Measurements from ENCODE around the gene BID. TPM values are rescaled to one million over a fixed set of nuclear protein-coding genes. Genes with fewer than 3 reads are reported as not detected.
A peak's percentile ranks its signal among the peaks of the same experiment; 100 is the strongest.

Gene BID
- total and polyA plus RNA-seq, 10 of the 15 experiments (the other 5 are each of a cell fraction or from before 2014, with no cell fraction given): 7.9 to 241 (median 136) TPM

DNA sequence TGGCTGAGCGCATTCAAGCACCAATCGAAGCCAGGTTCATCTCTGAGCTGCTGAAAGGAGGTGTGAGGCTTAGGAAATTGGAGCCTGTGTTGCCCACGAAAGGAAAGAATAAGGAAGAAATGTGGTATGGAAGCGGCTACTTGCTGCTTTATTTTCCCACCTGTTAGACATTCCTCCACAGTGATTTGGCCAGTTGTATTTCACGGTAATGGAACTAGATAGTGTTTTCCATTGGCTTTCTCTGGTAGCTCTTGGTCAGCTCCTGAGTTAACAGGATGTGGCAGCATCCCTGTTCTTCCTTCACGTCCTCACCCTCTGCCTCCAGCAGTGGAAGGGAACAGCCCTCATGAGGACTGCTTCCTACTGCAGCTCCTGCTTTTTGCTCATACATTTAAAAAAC is 44.7 kb downstream of the BID start:
- DNase-seq (ENCODE audit: low read depth, low spot score) (no peak), FAIRE-seq (no peak), ATAC-seq (no peak)
- no TSS peak for BruUV-seq (replicated peaks)
- no peaks in the 10 kb centered on the region for H3K4me1 ChIP-seq (ENCODE audit: control insufficient read depth, insufficient read depth, low read length)
- no peak overlapping the region for H3K4me3 ChIP-seq
- H3K79me2 ChIP-seq (ENCODE audit: control insufficient read depth, insufficient read depth, low read length): no peaks in the 10 kb centered on the region
- ChIA-PET SMC1A (ENCODE audit: uncharacterized antibody, unreplicated experiment) (no interaction called here), RAD21 (ENCODE audit: unreplicated experiment) (no interaction called here), CTCF (interaction anchor here (2.0 kb wide), 1 partner anchor 12 kb away, joined by 6 read pairs; no protein-coding TSS in a partner anchor), POLR2A (interaction anchor here (0.5 to 1.1 kb wide), 3 partner anchors 9 to 90 kb away, joined by 3 to 6 read pairs (median 5); no protein-coding TSS in a partner anchor)
- H3K4me2 ChIP-seq (ENCODE audit: control insufficient read depth, insufficient read depth): no peak overlapping the region
- no peaks in the 10 kb centered on the region for H3K9me3 ChIP-seq (replicated peaks; ENCODE audit: control insufficient read depth, insufficient read depth, low read length)
- no peaks in the 10 kb centered on the region; the same call in none of the 2 replicates for H4K20me1 ChIP-seq (ENCODE audit: control insufficient read depth, insufficient read depth)
- intact Hi-C loops (cut with micrococcal nuclease; ENCODE audit: unreplicated experiment): loop anchor here (5.0 kb wide), 1 partner anchor 172 kb away; no protein-coding TSS in a partner anchor
- 83% methylated on average over 6 of the region's 6 CpGs for WGBS (ENCODE audit: insufficient coverage, insufficient replicate concordance, low lambda C conversion rate, missing lambda C conversion rate)
- no peak overlapping the region for H2AFZ ChIP-seq (ENCODE audit: control insufficient read depth, low read depth, low read length)
- no peaks in the 10 kb centered on the region for H3K27me3 ChIP-seq (replicated peaks in 1 of 2; ENCODE audit: control insufficient read depth in 2 of 2, insufficient read depth in 2 of 2, low read length in 1 of 2)
- in situ Hi-C loops (cut with MboI): no loop called here
- H3K36me3 ChIP-seq (ENCODE audit: control insufficient read depth in 2 of 2, insufficient read depth in 2 of 2, low read length in 1 of 2): peaks cover 10 to 21% of the 10 kb centered on the region in 2 experiments
- no peak overlapping the region for H3K27ac ChIP-seq (ENCODE audit: control insufficient read depth, insufficient read depth)
- TF ChIP-seq GATAD2B (conservative IDR thresholded peaks at IDR 0.05; ENCODE audit: low read depth) (no peak), WRNIP1 (IDR thresholded peaks at IDR 0.05; ENCODE audit: borderline replicate concordance, low read depth, low read length) (no peak), STAT3 (IDR thresholded peaks at IDR 0.05; ENCODE audit: low read depth, low read length) (no peak)
- TF ChIP-seq, protein P1, sequence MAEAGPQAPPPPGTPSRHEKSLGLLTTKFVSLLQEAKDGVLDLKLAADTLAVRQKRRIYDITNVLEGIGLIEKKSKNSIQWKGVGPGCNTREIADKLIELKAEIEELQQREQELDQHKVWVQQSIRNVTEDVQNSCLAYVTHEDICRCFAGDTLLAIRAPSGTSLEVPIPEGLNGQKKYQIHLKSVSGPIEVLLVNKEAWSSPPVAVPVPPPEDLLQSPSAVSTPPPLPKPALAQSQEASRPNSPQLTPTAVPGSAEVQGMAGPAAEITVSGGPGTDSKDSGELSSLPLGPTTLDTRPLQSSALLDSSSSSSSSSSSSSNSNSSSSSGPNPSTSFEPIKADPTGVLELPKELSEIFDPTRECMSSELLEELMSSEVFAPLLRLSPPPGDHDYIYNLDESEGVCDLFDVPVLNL (IDR thresholded peaks at IDR 0.05; ENCODE audit: low read depth, low read length): no peak
- no peak overlapping the region for H3K9ac ChIP-seq (ENCODE audit: control insufficient read depth, insufficient read depth, low read length)

DNA sequence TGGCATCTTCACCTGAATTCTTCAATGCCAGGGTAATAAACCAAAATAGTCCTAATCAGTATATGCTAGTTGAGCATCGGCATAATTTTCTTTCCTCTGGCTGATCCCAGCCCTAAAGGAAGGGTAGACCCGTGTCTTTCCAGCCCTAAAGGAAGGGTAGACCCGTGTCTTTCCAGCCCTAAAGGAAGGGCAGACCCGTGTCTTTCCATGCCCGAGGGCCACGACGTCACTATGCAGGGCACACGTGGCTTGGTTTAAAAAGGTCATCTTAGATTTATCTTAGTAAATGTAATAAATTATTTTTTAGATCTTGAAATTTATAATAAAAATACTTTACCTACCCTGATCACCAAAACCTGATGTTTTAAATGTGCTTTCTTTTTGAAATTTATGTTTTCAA is 45.5 kb downstream of the BID start:
- intact Hi-C loops (cut with micrococcal nuclease; ENCODE audit: unreplicated experiment): loop anchor here (5.0 kb wide), 1 partner anchor 171 kb away; no protein-coding TSS in a partner anchor
- FAIRE-seq (no peak), ATAC-seq (no peak), DNase-seq (ENCODE audit: low read depth, low spot score) (no peak)
- no peaks in the 10 kb centered on the region for H3K4me1 ChIP-seq (ENCODE audit: control insufficient read depth, insufficient read depth, low read length)
- no peak overlapping the region for H3K4me3 ChIP-seq
- no peak overlapping the region for H3K27ac ChIP-seq (ENCODE audit: control insufficient read depth, insufficient read depth)
- POLR2A ChIA-PET: no interaction called here
- no peak overlapping the region for H3K9ac ChIP-seq (ENCODE audit: control insufficient read depth, insufficient read depth, low read length)
- H3K4me2 ChIP-seq (ENCODE audit: control insufficient read depth, insufficient read depth): no peak overlapping the region
- no peaks in the 10 kb centered on the region for H3K79me2 ChIP-seq (ENCODE audit: control insufficient read depth, insufficient read depth, low read length)
- BruUV-seq (replicated peaks): TSS peak; percentile 45
- no peaks in the 10 kb centered on the region; the same call in none of the 2 replicates for H4K20me1 ChIP-seq (ENCODE audit: control insufficient read depth, insufficient read depth)
- CTCF ChIA-PET: interaction anchor here (2.0 kb wide), 1 partner anchor 13 kb away, joined by 6 read pairs; no protein-coding TSS in a partner anchor
- SMC1A ChIA-PET (ENCODE audit: uncharacterized antibody, unreplicated experiment): no interaction called here
- in situ Hi-C loops (cut with MboI): no loop called here
- peaks cover 8 to 17% of the 10 kb centered on the region in 2 experiments for H3K36me3 ChIP-seq (ENCODE audit: control insufficient read depth in 2 of 2, insufficient read depth in 2 of 2, low read length in 1 of 2)
- WGBS (ENCODE audit: insufficient coverage, insufficient replicate concordance, low lambda C conversion rate, missing lambda C conversion rate): 78% methylated on average over 8 of the region's 8 CpGs
- RAD21 ChIA-PET (ENCODE audit: unreplicated experiment): no interaction called here
- H3K9me3 ChIP-seq (replicated peaks; ENCODE audit: control insufficient read depth, insufficient read depth, low read length): no peaks in the 10 kb centered on the region
- no peaks in the 10 kb centered on the region for H3K27me3 ChIP-seq (replicated peaks in 1 of 2; ENCODE audit: control insufficient read depth in 2 of 2, insufficient read depth in 2 of 2, low read length in 1 of 2)
- H2AFZ ChIP-seq (ENCODE audit: control insufficient read depth, low read depth, low read length): no peak overlapping the region
- TF ChIP-seq, protein P2, sequence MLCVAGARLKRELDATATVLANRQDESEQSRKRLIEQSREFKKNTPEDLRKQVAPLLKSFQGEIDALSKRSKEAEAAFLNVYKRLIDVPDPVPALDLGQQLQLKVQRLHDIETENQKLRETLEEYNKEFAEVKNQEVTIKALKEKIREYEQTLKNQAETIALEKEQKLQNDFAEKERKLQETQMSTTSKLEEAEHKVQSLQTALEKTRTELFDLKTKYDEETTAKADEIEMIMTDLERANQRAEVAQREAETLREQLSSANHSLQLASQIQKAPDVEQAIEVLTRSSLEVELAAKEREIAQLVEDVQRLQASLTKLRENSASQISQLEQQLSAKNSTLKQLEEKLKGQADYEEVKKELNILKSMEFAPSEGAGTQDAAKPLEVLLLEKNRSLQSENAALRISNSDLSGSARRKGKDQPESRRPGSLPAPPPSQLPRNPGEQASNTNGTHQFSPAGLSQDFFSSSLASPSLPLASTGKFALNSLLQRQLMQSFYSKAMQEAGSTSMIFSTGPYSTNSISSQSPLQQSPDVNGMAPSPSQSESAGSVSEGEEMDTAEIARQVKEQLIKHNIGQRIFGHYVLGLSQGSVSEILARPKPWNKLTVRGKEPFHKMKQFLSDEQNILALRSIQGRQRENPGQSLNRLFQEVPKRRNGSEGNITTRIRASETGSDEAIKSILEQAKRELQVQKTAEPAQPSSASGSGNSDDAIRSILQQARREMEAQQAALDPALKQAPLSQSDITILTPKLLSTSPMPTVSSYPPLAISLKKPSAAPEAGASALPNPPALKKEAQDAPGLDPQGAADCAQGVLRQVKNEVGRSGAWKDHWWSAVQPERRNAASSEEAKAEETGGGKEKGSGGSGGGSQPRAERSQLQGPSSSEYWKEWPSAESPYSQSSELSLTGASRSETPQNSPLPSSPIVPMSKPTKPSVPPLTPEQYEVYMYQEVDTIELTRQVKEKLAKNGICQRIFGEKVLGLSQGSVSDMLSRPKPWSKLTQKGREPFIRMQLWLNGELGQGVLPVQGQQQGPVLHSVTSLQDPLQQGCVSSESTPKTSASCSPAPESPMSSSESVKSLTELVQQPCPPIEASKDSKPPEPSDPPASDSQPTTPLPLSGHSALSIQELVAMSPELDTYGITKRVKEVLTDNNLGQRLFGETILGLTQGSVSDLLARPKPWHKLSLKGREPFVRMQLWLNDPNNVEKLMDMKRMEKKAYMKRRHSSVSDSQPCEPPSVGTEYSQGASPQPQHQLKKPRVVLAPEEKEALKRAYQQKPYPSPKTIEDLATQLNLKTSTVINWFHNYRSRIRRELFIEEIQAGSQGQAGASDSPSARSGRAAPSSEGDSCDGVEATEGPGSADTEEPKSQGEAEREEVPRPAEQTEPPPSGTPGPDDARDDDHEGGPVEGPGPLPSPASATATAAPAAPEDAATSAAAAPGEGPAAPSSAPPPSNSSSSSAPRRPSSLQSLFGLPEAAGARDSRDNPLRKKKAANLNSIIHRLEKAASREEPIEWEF (IDR thresholded peaks at IDR 0.05; ENCODE audit: insufficient replicate concordance, low read depth, low read length): no peak
- TF ChIP-seq POLR2AphosphoS2 (IDR thresholded peaks at IDR 0.05; ENCODE audit: low read depth, low read length) (no peak), WRNIP1 (IDR thresholded peaks at IDR 0.05; ENCODE audit: borderline replicate concordance, low read depth, low read length) (no peak), RELA (IDR thresholded peaks at IDR 0.05; ENCODE audit: borderline replicate concordance, partially characterized antibody) (no peak), SREBF1 (IDR thresholded peaks at IDR 0.05; ENCODE audit: low read length) (no peak), ZNF384 (IDR thresholded peaks at IDR 0.05; ENCODE audit: borderline replicate concordance, low read depth, low read length) (no peak)
- TF ChIP-seq, protein P3, sequence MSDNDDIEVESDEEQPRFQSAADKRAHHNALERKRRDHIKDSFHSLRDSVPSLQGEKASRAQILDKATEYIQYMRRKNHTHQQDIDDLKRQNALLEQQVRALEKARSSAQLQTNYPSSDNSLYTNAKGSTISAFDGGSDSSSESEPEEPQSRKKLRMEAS (IDR thresholded peaks at IDR 0.05; ENCODE audit: low read depth, low read length): no peak

Measured in GM12878 (cell line).